SKM-1 treated with dmso at 0.1 percent for 144 hours (cell line): Measurements from ENCODE around the gene SSX3.
"Not testable (repeated sequence)": the region's sequence is repeated elsewhere in the genome, so short reads cannot be mapped to it uniquely, and the experiment has no call there.

Experiments used
- DNase-seq: peaks from one replicate; lab custom pipeline; 2025; ENCODE audit not compliant: unreplicated experiment; lab: John Stamatoyannopoulos, UW

Gene SSX3

DNA sequence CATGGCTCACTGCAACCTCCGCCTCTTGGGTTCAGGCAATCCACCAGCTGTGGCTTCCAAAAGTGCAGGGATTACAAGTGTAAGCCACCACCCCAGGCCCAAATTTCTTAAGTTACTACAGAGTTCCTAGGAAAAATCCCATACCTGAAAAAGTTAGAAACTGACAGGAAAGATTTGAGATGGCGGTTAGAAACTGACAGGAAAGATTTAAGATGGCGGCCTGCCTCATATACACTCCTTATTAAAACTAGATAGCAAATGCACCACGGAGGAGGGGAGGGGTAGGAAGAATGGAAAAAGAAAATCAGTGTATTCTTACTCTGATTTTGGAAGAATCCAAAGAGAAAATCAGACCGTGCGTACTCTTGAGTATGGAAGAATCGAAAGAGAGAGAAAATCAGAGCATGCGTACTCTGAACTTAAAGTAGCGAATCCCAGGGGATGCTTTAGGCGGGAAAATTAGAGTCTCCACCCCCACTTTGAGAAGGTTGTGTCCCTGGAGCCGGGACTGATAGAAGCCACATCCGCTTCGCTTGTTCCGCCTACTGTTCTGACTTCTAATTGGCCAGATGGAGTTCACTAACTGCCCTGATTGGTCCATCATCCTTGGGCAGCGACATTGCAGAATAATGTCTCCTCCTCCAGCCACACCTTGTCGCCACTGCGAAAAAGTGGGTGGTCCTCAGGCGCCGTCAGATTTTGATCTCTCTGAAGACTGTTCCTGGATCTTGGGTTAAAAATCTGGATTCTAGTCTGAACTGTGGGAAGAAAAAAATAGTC lies at the start of gene SSX3:
SSX3 (minus strand) TSS at position 389 of the 780 bp plus-strand sequence. CDS start 1,454 bp downstream, outside the sequence.
- DNase-seq, result not testable (repeated sequence)

DNA sequence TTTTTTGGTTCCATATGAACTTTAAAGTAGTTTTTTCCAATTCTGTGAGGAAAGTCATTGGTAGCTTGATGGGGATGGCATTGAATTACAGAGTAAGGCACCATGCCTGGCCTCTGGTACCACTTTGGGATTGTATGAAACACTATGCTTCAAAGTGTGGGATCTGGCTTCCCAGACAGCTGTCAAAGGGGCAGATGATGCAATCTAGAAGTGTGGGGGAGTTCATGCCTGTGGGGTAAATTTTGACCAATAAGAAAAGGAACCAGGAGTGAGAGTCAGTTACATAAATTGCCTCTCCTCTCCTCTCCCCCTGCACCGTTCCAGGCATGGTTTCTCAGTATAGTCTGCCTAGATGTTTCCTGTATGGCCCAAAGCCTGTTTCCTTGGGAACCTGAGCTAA lies 41.3 kb upstream of the SSX3 start:
- not testable (repeated sequence) for DNase-seq

GRCh38 chrX:48396931-48397330 lies 40.4 kb upstream of the SSX3 start:
- not testable (repeated sequence) for DNase-seq

DNA sequence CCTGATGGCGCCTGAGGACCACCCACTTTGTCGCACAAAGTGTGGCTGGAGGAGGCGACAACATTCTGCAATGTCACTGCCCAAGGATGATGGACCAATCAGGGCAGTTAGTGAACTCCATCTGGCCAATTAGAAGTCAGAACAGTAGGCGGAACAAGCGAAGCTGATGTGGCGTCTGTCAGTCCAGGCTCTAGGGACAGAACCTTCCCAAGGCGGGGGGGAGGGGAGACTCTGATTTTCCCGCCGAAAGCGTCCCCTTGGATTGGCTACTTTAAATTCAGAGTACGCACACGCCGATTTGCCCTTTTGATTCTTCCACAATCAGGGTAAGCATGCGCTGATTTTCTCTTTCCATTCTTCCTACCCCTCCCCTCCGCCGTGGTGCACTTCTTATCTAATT lies 26.7 kb upstream of the SSX3 start, which contains the start of gene SSX4:
SSX4 (plus strand) TSS at position 301 of the 400 bp plus-strand sequence. CDS start 515 bp downstream, outside the sequence.
- not testable (repeated sequence) for DNase-seq

GRCh38 chrX:48370408-48370807 lies 13.9 kb upstream of the SSX3 start:
- DNase-seq, result not testable (repeated sequence)

- not testable (repeated sequence) for DNase-seq
Observed at GRCh38 chrX:48367717-48368408, 11.4 kb upstream of the SSX3 start.

DNA sequence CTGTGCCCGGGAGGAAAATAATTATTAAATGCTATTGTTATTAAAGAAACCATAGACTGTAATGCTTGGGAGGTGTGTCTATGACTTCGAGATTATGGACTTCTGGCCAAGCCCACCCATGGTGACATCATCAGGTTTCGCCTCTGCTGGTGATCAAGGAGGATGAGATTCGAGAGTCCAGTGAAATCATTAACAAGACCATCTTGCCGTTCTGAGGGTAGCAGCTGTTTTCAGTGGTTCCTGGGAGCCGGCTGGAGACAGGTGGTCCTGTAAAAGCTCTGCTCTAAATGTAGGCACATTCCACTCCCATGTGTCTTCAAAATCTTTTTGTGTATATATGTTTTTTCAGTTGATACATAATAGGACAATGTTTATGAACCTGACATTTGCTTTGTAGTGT lies 2.8 kb upstream of the SSX3 start:
- not testable (repeated sequence) for DNase-seq

- no peak for DNase-seq
Observed at GRCh38 chrX:48357681-48358080, 1.2 kb upstream of the SSX3 start.

DNA sequence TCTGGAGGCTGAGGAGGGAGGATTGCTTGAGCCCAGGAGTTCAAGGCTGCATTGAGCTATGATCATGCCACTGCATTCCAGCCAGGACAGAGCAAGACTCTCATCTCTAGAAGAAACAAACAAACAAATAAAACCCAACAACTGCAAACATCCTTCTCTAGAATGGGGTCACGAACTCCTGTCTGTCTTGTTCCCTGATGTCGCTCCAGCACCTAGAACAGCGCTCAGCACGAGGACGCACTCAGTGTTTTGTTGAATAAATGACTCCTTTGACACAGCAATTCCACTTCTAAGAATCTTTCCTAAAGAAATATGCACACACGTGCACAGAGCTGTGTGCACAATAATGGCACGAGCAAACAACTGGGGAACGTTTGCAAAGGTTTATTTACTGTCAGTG lies 10.4 kb downstream of the SSX3 start:
- not testable (repeated sequence) for DNase-seq

GRCh38 chrX:48313996-48314395 lies 42.5 kb downstream of the SSX3 start:
- DNase-seq, result not testable (repeated sequence)

- DNase-seq, result no peak
Observed at GRCh38 chrX:48306175-48306574, 50.3 kb downstream of the SSX3 start.
